Middle frontal gyrus (tissue), 1 donor: ENCODE data around the gene TADA3.
A peak's percentile ranks its signal among the peaks of the same experiment; 100 is the strongest.

Experiments used
- DNase-seq: peaks from one replicate; pipeline ENCODE4 v3.0.0-alpha.2; 2015; ENCODE audit warnings: low spot score; ENCODE audit errors: extremely low spot score

TADA3 gene

GRCh38 chr3:9792405-9793160 is at the start of gene TADA3, which contains the start of gene ARPC4:
Gene TADA3 (minus strand): TSS chr3:9792473. CDS start chr3:9791466, 1,007 bp downstream.
Gene ARPC4 (plus strand): TSS chr3:9793082. CDS start chr3:9793122, 40 bp downstream.
- DNase-seq: peak; percentile 85

GRCh38 chr3:9841015-9841414 is 48.7 kb upstream of the TADA3 start:
- DNase-seq: no peak

- no peak for DNase-seq
These were observed 46.6 kb upstream of the TADA3 start for GRCh38 chr3:9838856-9839255.

- DNase-seq: no peak
These were observed 45.7 kb upstream of the TADA3 start for GRCh38 chr3:9837701-9838582.

GRCh38 chr3:9834520-9835380 is 42.5 kb upstream of the TADA3 start:
- no peak for DNase-seq

GRCh38 chr3:9833078-9833477 is 40.8 kb upstream of the TADA3 start:
- DNase-seq: no peak

GRCh38 chr3:9831253-9831652 is 39.0 kb upstream of the TADA3 start:
- no peak for DNase-seq

GRCh38 chr3:9828801-9829755 is 36.8 kb upstream of the TADA3 start:
- DNase-seq: no peak

GRCh38 chr3:9826815-9827573 is 34.7 kb upstream of the TADA3 start:
- DNase-seq: no peak

- no peak for DNase-seq
These were observed 33.3 kb upstream of the TADA3 start for GRCh38 chr3:9825451-9826040.

GRCh38 chr3:9820946-9821345 is 28.7 kb upstream of the TADA3 start:
- DNase-seq: no peak

GRCh38 chr3:9820543-9820942 is 28.3 kb upstream of the TADA3 start:
- DNase-seq: no peak

GRCh38 chr3:9818666-9819335 is 26.5 kb upstream of the TADA3 start:
- no peak for DNase-seq

- DNase-seq: no peak
These were observed 25.2 kb upstream of the TADA3 start for GRCh38 chr3:9817436-9817835.

GRCh38 chr3:9815986-9816385 is 23.7 kb upstream of the TADA3 start:
- DNase-seq: no peak

- no peak for DNase-seq
These were observed 20.7 kb upstream of the TADA3 start for GRCh38 chr3:9812870-9813483.

- no peak for DNase-seq
These were observed 18.6 kb upstream of the TADA3 start for GRCh38 chr3:9810846-9811245.

- DNase-seq: no peak
These were observed 18.1 kb upstream of the TADA3 start for GRCh38 chr3:9810433-9810770.
